Epidermal melanocyte (primary cell): ENCODE data around the gene RNF181.
"Not testable (repeated sequence)": the region's sequence is repeated elsewhere in the genome, so short reads cannot be mapped to it uniquely, and the experiment has no call there.

ENCODE experiments used
- DNase-seq: peaks from one replicate; pipeline ENCODE4 v3.0.0; 2011; ENCODE audit warnings: low spot score; ENCODE audit not compliant: insufficient read length

Gene RNF181

GRCh38 chr2:85596026-85596333 lies 435 bp downstream of the RNF181 start:
- no peak for DNase-seq

GRCh38 chr2:85596486-85597143 lies 1.1 kb downstream of the RNF181 start:
- no peak for DNase-seq

- no peak for DNase-seq
Measured at GRCh38 chr2:85597241-85597640, 1.7 kb downstream of the RNF181 start.

GRCh38 chr2:85598594-85599340 lies 3.2 kb downstream of the RNF181 start:
- no peak for DNase-seq

- no peak for DNase-seq
Measured at GRCh38 chr2:85599468-85600234, 4.1 kb downstream of the RNF181 start.

- DNase-seq: no peak
Measured at GRCh38 chr2:85600235-85600575, 4.7 kb downstream of the RNF181 start.

- DNase-seq: no peak
Measured at GRCh38 chr2:85600951-85601770, 5.6 kb downstream of the RNF181 start.

- DNase-seq: no peak
Measured at GRCh38 chr2:85601771-85602475, 6.4 kb downstream of the RNF181 start.

GRCh38 chr2:85602476-85603234 lies 7.1 kb downstream of the RNF181 start, which contains the start of gene TMEM150A:
Gene TMEM150A (minus strand): TSS chr2:85602698. CDS start chr2:85601948, 750 bp downstream.
- DNase-seq: peak; percentile 90

GRCh38 chr2:85604133-85604444 lies 8.5 kb downstream of the RNF181 start:
- DNase-seq: not testable (repeated sequence)

GRCh38 chr2:85604568-85605339 lies 9.2 kb downstream of the RNF181 start:
- no peak for DNase-seq

GRCh38 chr2:85605406-85606115 lies 10.0 kb downstream of the RNF181 start:
- DNase-seq: no peak

GRCh38 chr2:85606116-85606455 lies 10.5 kb downstream of the RNF181 start:
- DNase-seq: no peak

- DNase-seq: no peak
Measured at GRCh38 chr2:85607268-85608215, 12.0 kb downstream of the RNF181 start.

- no peak for DNase-seq
Measured at GRCh38 chr2:85611217-85611704, 15.7 kb downstream of the RNF181 start.

- peak; percentile 90 for DNase-seq
Measured at GRCh38 chr2:85611705-85612587, 16.4 kb downstream of the RNF181 start, which contains the start of gene C2orf68. Gene C2orf68 (minus strand): TSS chr2:85612066. CDS start chr2:85611984, 82 bp downstream.
